ENCODE measurements around the gene PTPRN2.

Gene PTPRN2

DNA sequence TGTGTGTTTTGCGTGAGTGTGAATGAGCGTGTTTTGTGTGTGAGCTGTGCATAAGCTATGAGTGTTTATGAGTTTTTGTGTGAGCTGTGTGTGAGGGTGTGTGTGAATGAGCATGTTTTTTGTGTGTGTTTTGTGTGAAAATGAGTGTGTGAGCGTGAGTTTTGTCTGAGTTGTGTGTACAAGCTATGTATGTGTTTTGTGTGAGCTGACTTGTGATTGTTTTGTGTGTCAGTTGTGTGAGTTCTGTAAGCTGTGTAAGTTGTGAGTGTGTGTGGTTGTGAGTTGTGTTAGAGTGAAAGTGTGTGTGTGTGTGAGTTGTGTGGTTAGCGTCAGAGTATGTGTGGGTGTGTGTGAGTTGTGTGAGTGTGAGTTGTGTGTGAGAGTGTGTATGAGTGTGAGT is 343.2 kb downstream of the PTPRN2 start:
- no peak for DNase-seq (ENCODE audit: low spot score)
- TF ChIP-seq, protein P1, sequence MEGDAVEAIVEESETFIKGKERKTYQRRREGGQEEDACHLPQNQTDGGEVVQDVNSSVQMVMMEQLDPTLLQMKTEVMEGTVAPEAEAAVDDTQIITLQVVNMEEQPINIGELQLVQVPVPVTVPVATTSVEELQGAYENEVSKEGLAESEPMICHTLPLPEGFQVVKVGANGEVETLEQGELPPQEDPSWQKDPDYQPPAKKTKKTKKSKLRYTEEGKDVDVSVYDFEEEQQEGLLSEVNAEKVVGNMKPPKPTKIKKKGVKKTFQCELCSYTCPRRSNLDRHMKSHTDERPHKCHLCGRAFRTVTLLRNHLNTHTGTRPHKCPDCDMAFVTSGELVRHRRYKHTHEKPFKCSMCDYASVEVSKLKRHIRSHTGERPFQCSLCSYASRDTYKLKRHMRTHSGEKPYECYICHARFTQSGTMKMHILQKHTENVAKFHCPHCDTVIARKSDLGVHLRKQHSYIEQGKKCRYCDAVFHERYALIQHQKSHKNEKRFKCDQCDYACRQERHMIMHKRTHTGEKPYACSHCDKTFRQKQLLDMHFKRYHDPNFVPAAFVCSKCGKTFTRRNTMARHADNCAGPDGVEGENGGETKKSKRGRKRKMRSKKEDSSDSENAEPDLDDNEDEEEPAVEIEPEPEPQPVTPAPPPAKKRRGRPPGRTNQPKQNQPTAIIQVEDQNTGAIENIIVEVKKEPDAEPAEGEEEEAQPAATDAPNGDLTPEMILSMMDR (IDR thresholded peaks at IDR 0.05), result no peak
- Histone ChIP-seq H3K4me3 (no peak overlapping the region), H3K27ac (no peak overlapping the region)

GRCh38 chr7:158241919-158242318 is 345.7 kb downstream of the PTPRN2 start:
- no peak overlapping the region for H3K4me3 ChIP-seq
- TF ChIP-seq, protein P1 (IDR thresholded peaks at IDR 0.05), result no peak
- DNase-seq (ENCODE audit: low spot score), result no peak
- H3K27ac ChIP-seq, result no peak overlapping the region

DNA sequence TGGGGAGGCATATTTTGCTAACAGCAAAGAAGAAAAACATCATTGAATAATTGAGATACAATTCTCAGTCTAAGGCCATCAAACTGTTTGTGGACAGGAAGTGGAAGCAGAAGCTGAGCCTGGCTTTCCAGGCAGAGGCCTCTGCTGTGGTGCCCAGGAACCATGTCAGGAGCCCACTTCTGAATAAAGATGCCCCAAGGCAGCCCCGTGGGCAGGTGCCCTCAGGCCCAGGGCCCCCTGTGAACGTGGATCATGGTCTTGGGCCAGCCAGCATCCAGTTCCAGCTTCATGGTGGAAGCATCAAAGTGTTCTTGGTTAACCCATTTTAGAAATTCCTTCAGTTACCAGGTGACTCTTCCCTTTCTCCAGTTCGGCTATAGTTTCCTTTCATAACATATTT is 346.8 kb downstream of the PTPRN2 start:
- TF ChIP-seq, protein P1 (IDR thresholded peaks at IDR 0.05), result no peak
- DNase-seq (ENCODE audit: low spot score), result no peak
- no peak overlapping the region for H3K27ac ChIP-seq
- no peak overlapping the region for H3K4me3 ChIP-seq

DNA sequence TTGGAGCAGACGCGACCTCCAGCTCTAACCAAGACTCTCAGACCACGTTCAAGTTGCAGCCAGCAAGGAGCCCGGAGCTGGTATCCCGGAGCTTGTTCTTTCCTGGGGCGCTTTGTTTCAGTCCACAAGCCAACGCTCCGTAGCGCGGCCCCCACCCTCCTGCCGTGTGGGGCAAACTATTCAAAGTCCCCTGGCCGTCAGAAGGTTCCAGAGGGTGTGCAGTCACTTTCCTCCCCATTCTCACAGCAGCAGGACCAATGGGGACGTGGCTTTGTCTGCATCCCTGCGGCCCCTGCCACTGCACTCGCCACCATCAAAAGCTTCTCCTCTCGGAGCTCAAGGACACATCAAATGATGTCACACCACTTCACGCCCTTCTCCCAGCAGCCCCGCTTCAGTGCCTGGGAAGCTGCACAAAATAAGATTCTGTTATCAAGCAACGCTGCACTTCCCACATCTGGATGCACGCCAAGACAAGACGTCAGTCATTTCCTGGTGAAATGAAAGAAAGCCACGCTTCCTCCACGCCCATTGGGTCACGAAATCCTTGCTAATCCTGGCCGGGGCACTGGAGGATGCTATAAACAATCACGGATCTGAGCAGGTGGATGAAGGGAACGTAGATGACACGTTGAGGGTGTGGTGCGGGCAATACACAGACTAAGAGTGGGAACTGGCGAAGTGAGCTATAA is 348.2 kb downstream of the PTPRN2 start:
- DNase-seq (ENCODE audit: low spot score), result no peak
- TF ChIP-seq, protein P1 (IDR thresholded peaks at IDR 0.05), result no peak

GRCh38 chr7:158238616-158239289 is 348.9 kb downstream of the PTPRN2 start:
- no peak for DNase-seq (ENCODE audit: low spot score)
- TF ChIP-seq, protein P1 (IDR thresholded peaks at IDR 0.05), result no peak
- H3K27ac ChIP-seq, result no peak overlapping the region
- no peak overlapping the region for H3K4me3 ChIP-seq

More for the DNA sequence above, 348.2 kb downstream of the PTPRN2 start:
- no peak overlapping the region for H3K27ac ChIP-seq
- no peak overlapping the region for H3K4me3 ChIP-seq

DNA sequence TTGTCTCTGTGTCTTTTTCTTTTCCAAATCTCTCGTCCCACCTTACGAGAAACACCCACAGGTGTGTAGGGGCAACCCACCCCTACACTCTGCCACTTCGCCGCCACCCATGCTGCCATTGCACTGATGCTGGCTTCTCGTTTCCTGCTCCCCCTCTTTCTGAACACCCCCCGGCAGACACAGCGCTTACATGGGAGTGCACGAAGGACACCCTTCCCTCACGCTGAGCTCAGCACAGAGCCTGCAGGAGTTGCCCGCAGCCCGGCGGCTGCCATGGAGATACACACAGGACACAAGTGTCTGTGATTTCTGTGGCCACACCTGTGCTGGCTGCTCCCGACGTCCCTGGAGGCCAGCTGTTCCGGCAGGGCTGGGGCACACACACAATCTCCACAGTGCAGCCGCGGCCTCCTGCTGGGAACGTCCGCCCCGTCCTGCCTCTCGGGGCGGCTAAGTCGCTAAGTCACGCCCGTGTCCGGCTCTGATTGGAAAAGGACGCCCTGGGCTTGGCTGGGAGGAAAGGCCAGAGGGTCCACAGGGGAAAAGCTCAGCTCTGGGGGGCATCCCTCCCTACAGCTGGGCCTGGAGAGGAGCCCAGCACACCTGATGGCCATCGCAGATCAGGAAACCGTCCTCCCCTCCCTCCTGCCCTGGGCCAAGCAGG is 349.8 kb downstream of the PTPRN2 start:
- DNase-seq (ENCODE audit: low spot score), result no peak
- no peak overlapping the region for H3K27ac ChIP-seq

More for the DNA sequence above, 349.8 kb downstream of the PTPRN2 start:
- TF ChIP-seq, protein P1 (IDR thresholded peaks at IDR 0.05), result no peak
- H3K4me3 ChIP-seq, result no peak overlapping the region
